Activated CD8-positive, alpha-beta memory T cell treated with anti-CD3 and anti-CD28 coated beads for 36 hours (primary cell): ENCODE measurements around the gene APBB1. TPM values are rescaled to one million over a fixed set of nuclear protein-coding genes. Genes with fewer than 3 reads are reported as not detected.

Experiments
- CTCF ChIA-PET: fragments of 350-600 bp; sonication (Branson Sonifier 250); formaldehyde crosslinking; loops from one replicate; lab custom pipeline; 2021; ENCODE audit warnings: antibody characterized with exemption; lab: Charles Lee
- POLR2A ChIA-PET: fragments of 350-600 bp; sonication (Branson Sonifier 250); formaldehyde crosslinking; loops from one replicate; lab custom pipeline; 2021; ENCODE audit warnings: antibody characterized with exemption; lab: Charles Lee
- total RNA-seq, 2 experiments: library from RNA; stranded (reverse); gene quantifications; one replicate each; pipeline ENCODE4 v1.2.3, GENCODE V29; 2021

Gene APBB1
- 10 to 100 TPM; 37.2 to 39.7 TPM for total RNA-seq

DNA sequence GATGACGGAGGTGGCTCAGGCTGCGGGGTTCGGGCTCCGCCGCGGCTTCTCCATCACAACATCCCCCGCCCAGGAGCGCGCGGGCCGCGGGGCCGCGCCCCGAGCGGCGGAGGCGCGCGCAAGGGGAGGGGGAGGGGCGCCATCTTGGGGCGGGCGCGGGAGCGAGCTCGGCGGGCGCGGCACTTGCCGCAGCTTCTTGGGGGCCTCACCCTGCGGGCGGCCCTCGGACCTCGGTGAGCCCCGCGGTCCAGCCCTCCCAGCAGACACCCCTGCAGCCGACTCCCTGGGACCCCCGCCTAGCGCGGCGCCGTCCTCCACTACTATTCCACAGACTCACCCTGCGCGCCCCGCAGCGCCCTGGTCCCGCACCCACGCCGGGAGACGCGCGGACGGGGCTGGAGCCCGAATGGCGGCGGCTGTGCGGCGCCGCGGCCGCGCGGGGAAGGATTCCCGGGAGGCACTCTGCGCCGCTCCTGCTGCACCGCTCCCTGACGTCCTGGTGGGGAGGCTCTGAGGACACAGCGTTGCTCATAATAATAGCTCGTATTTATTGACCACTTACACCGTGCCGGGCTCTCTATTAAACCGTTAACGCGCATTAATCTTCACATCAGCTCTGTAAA, at the start of gene APBB1:
APBB1 (minus strand) TSS at position 86 of the 623 bp plus-strand sequence. CDS start 7,747 bp downstream, outside the sequence.
- ChIA-PET CTCF (interaction anchor here (0.7 to 2.8 kb wide), 7 partner anchors 17 to 70 kb away, joined by 3 to 12 read pairs (median 4); partner anchors contain the start of gene TRIM3), POLR2A (interaction anchor here (1.2 to 2.2 kb wide), 5 partner anchors 17 to 63 kb away, joined by 5 to 21 read pairs (median 10); partner anchors contain the start of genes ARFIP2, SMPD1 and TIMM10B)

- ChIA-PET CTCF (interaction anchor here (1.0 kb wide), 1 partner anchor 80 kb away, joined by 4 read pairs; no protein-coding TSS in a partner anchor), POLR2A (interaction anchor here (0.9 kb wide), 1 partner anchor 16 kb away, joined by 6 read pairs; no protein-coding TSS in a partner anchor)
Measured at GRCh38 chr11:6459099-6459450, 40.2 kb upstream of the APBB1 start.

- ChIA-PET CTCF (interaction anchor here (1.0 kb wide), 1 partner anchor 79 kb away, joined by 4 read pairs; no protein-coding TSS in a partner anchor), POLR2A (no interaction called here)
Measured at GRCh38 chr11:6458352-6459098, 39.6 kb upstream of the APBB1 start.

GRCh38 chr11:6457581-6458320, 38.9 kb upstream of the APBB1 start:
- POLR2A ChIA-PET = no interaction called here
- CTCF ChIA-PET = no interaction called here

DNA sequence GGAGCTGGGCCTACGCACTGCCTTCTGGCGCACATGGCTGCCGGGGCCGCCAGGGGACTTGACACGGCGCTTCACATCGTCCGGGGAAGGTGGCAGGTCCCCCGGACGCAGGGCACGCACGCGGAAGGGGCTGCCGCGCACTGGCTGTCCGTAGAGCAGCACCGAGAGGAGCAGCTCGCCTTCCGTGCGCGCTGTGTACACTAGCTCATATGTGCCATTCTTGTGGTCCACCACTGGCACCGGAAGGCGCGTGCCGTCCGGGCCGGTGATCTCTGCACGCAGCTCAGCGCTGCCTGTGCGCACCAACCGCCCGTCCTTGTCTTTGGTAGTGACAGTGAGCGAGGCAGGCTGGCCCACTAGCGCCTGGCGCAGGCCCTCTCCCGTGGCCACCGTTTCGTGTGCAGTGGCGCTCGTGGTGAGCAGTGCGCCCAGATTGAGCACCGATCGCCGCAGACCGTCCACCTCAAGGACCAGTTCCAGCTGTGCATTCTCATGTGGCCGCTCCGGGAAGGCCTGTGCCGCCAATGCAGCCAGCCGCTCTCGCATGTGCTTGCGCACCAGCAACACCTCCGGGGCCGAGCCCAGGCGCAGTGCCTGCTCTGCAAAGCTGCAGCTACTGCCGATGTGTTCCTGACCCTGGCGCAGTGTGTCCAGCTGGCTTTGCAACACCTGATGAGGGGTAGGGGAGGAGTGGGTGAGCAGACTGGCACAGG, 37.6 kb upstream of the APBB1 start:
- ChIA-PET CTCF (no interaction called here), POLR2A (no interaction called here)

- ChIA-PET POLR2A (no interaction called here), CTCF (interaction anchor here (1.1 kb wide), 1 partner anchor 12 kb away, joined by 3 read pairs; no protein-coding TSS in a partner anchor)
Measured at GRCh38 chr11:6455070-6455469, 36.2 kb upstream of the APBB1 start.

DNA sequence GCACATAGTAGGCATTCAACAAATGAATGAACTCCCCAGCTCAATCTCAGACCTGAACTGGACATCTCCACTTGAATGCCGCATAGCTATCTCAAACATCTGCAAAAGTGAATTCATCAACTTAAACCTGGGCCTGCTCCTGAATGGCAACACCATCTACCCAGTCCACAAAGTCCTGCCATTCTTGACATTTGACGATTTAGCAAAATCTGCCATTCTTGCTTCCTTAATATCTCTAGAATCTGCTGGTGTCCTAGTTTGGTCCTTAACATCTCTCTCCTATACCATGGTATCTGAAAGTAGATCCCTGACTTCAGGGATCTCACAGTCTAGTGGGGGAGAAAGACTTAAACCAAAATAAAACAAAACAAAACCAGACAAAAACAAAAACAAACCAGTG, 34.3 kb upstream of the APBB1 start:
- ChIA-PET CTCF (interaction anchor here (1.4 to 2.0 kb wide), 2 partner anchors 10 to 15 kb away, joined by 4 to 8 read pairs; no protein-coding TSS in a partner anchor), POLR2A (no interaction called here)

GRCh38 chr11:6452219-6452618, 33.3 kb upstream of the APBB1 start:
- POLR2A ChIA-PET = no interaction called here

DNA sequence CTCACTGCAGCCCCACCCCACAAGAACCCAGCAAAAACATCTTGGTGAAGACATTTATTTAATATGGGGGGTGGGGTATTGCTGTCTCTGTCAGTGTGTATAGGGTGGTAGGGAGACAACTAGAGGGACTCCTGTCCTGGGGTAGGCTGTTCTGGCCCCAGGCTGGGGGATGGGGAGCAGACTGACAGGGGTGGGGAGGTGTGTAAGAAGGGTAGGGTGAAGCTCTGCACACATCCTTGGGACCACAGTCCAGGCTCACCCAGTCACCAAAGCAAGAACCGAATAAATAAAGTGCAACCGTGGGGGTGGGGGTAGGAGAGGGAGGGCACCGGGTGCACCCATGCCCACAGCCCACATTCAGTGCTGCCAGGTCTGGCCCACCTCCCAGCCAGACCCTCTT, 29.7 kb upstream of the APBB1 start:
- ChIA-PET POLR2A (no interaction called here), CTCF (interaction anchor here (0.6 to 12.5 kb wide), 2 partner anchors 74 to 75 kb away, joined by 3 to 195 read pairs; no protein-coding TSS in a partner anchor)

More at GRCh38 chr11:6452219-6452618, 33.3 kb upstream of the APBB1 start:
- CTCF ChIA-PET = no interaction called here

- CTCF ChIA-PET = interaction anchor here (0.6 to 12.5 kb wide), 23 partner anchors 8 to 203 kb away, joined by 3 to 195 read pairs (median 4); partner anchors contain the start of gene APBB1
- POLR2A ChIA-PET = interaction anchor here (1.1 kb wide), 1 partner anchor 64 kb away, joined by 6 read pairs; no protein-coding TSS in a partner anchor
Measured at GRCh38 chr11:6443269-6444003, 24.5 kb upstream of the APBB1 start.

GRCh38 chr11:6442441-6442840, 23.5 kb upstream of the APBB1 start:
- ChIA-PET POLR2A (no interaction called here), CTCF (interaction anchor here (0.7 to 12.5 kb wide), 9 partner anchors 11 to 91 kb away, joined by 3 to 195 read pairs (median 7); no protein-coding TSS in a partner anchor)

- ChIA-PET POLR2A (no interaction called here), CTCF (interaction anchor here (12.5 kb wide), 1 partner anchor 66 kb away, joined by 195 read pairs; no protein-coding TSS in a partner anchor)
Measured at GRCh38 chr11:6440906-6441358, 22.0 kb upstream of the APBB1 start, which contains the start of gene HPX. TSS of gene HPX (minus strand) at chr11:6440987. CDS start at chr11:6440963, 24 bp downstream.

DNA sequence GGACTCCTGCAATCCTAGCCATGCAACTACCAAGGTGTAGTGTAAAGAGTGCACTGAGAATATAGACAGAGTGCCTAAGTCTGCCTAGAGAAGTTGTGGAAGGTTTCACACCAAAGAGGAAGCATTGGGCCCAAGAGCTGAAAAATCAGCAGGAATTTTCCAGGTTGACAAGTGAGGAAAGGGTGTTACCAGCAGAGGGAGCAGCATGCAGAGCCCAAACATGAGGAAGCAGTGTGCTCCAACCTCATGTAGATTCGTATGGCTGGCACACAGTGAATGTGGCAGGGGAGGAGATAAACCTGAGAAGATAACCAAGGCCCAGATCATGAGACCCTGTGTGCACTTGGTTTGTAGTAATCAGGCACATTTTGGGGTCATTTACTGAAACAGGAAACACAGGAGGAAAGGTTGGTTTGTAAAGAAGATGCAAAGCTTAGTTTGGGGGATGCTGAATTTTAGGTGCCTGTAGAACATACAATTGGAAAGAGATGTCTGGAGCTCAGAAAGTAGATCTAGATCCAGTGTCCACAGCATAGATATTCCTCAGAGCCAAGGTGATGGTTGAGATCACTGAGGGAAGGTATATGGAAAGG, 20.2 kb upstream of the APBB1 start:
- ChIA-PET CTCF (interaction anchor here (0.6 to 12.5 kb wide), 7 partner anchors 12 to 1105 kb away, joined by 3 to 195 read pairs (median 3); partner anchors contain the start of gene APBB1), POLR2A (interaction anchor here (0.5 kb wide), 1 partner anchor 36 kb away, joined by 3 read pairs; no protein-coding TSS in a partner anchor)

GRCh38 chr11:6437993-6438392, 19.1 kb upstream of the APBB1 start:
- ChIA-PET POLR2A (no interaction called here), CTCF (interaction anchor here (1.0 to 12.5 kb wide), 4 partner anchors 15 to 84 kb away, joined by 3 to 195 read pairs (median 4); no protein-coding TSS in a partner anchor)

DNA sequence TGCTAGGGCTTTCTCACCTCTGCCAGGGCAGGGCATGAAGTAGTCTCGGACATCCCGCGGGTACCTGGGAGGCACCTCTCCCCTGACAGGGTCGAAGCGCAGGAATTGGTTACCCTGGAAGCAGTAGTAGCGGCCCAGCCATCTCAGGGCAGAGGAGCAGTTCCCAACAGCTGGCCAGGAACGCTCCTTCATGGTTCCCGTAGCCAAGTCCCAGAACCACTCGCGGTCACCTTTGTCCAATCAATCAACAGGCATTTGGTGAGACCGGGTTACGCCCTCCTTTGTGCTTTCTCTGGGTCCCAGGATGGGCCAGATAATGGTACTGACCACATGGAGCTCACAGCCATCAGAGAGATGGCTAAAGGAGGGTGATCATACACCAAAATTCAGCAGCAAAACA, 18.5 kb upstream of the APBB1 start:
- ChIA-PET CTCF (interaction anchor here (1.0 to 12.5 kb wide), 2 partner anchors 62 to 84 kb away, joined by 3 to 195 read pairs; no protein-coding TSS in a partner anchor), POLR2A (no interaction called here)

DNA sequence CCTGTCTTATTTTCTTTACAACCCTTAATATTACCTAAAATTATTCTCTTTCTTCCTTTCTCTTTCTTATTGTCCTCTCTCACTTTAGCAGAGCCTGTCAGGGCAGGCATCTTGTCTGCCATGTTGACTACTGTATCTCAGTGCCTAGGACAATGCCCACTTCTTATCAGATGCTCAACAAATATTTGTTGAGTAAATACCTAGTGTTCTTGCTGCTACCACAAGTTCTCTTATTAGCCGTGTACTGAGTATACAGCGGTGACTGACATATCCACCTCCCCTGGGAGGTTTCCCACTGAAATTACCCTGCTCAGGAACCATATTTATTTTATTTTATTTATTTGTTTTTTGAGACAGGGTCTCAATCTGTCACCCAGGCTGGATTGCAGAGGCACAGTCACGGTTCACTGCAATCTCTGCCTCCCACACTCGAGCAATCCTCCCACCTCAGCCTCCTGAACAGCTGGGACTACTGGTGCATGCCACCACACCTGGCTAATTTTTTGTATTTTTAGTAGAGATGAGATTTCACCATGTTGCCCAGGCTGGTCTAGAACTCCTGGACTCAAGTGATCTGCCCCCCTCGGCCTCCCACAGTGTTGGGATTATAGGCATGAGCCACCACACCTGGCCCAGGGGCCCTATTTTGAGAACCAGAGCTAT, 15.2 kb upstream of the APBB1 start:
- ChIA-PET POLR2A (no interaction called here), CTCF (no interaction called here)
